22Rv1 (cell line): ENCODE data around the gene ASXL3.

ENCODE experiments used
- H3K27ac ChIP-seq: fragments of 450-650 bp; 2 replicates; pipeline ENCODE4 v1.5.1; 2017
- CTCF ChIP-seq: fragments of 450-650 bp; IDR thresholded peaks from 2 replicates; pipeline ENCODE4 v1.5.1; 2017; ENCODE audit warnings: mild to moderate bottlenecking
- ZFX ChIP-seq: fragments of 450-650 bp; IDR thresholded peaks from 2 replicates; pipeline ENCODE4 v1.6.1; 2017; ENCODE audit warnings: antibody characterized with exemption, borderline replicate concordance

Gene ASXL3

GRCh38 chr18:33699372-33699771 is 121.4 kb downstream of the ASXL3 start:
- TF ChIP-seq CTCF (no peak), ZFX (no peak)
- H3K27ac ChIP-seq, result no peak overlapping the region

- TF ChIP-seq ZFX (no peak), CTCF (no peak)
- no peak overlapping the region for H3K27ac ChIP-seq
Measured at GRCh38 chr18:33700513-33700976, 122.5 kb downstream of the ASXL3 start.

- H3K27ac ChIP-seq, result no peak overlapping the region
- TF ChIP-seq CTCF, result no peak
Measured at GRCh38 chr18:33702625-33703024, 124.6 kb downstream of the ASXL3 start.

GRCh38 chr18:33706391-33706790 is 128.4 kb downstream of the ASXL3 start:
- TF ChIP-seq CTCF (no peak), ZFX (no peak)
- H3K27ac ChIP-seq, result peak overlapping the region; percentile 44

- H3K27ac ChIP-seq, result peak overlapping the region; percentile 46
- TF ChIP-seq CTCF (no peak), ZFX (no peak)
Measured at GRCh38 chr18:33708876-33709275, 130.9 kb downstream of the ASXL3 start.

- no peak for TF ChIP-seq CTCF
- TF ChIP-seq ZFX, result no peak
- H3K27ac ChIP-seq, result no peak overlapping the region
Measured at GRCh38 chr18:33710269-33710668, 132.2 kb downstream of the ASXL3 start.

GRCh38 chr18:33711514-33711913 is 133.5 kb downstream of the ASXL3 start:
- no peak overlapping the region for H3K27ac ChIP-seq
- TF ChIP-seq ZFX, result no peak
- TF ChIP-seq CTCF, result no peak
